22Rv1 (cell line): ENCODE results near the gene STXBP1.

Experiments used
- CTCF ChIP-seq: fragments of 450-650 bp; IDR thresholded peaks from 2 replicates; pipeline ENCODE4 v1.5.1; 2017; ENCODE audit warnings: mild to moderate bottlenecking
- ZFX ChIP-seq: fragments of 450-650 bp; IDR thresholded peaks from 2 replicates; pipeline ENCODE4 v1.6.1; 2017; ENCODE audit warnings: antibody characterized with exemption, borderline replicate concordance

GRCh38 chr9:127580366-127580765 is 31.7 kb upstream of the STXBP1 start:
- no peak for TF ChIP-seq CTCF
- TF ChIP-seq ZFX = no peak
